Transverse colon (tissue), 3 donors: ENCODE results near the gene TSPAN5.

Experiments
- POLR2A ChIP-seq: fragments of 450-650 bp; IDR thresholded peaks from one replicate; pipeline ENCODE4 v1.6.1; 2016; ENCODE audit warnings: antibody characterized with exemption, mild to moderate bottlenecking, moderate library complexity
- TF ChIP-seq, protein P1 (sequence below), 5 experiments: fragments of 200-600 bp in 3 of 5; fragments of 450-650 bp in 2 of 5; sonication (generic) in 3 of 5; IDR thresholded peaks; 1 replicate in 2 of 5; 2 replicates in 3 of 5; pipeline ENCODE4 v1.5.1; 2016 to 2017; ENCODE audit warnings: antibody characterized with exemption in 5 of 5, inconsistent platforms in 3 of 5, mild to moderate bottlenecking in 2 of 5, moderate library complexity in 1 of 5

DNA sequence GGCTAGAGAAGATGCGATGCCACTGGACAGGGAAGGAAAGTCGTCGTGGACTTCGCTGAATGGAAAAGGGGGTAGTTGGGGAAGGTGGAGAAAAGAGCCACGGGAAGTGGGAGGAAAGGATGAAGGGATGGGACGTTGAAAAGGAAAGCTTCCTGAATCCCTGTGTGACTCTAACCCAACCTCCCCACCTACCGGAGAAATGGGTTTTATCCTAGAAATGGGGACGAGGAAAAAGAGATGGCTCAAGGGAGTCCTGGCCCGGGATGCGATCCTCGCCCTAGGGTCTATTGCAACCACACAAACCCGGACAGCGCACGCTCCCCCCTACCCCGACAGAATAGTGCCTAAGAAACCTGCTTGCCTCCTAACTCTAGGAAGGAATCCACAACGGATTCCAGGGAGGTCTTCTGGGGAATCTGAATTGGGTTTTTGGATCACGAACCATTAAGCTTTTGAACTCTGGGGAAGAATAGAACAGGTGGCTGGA, 738 bp upstream of the TSPAN5 start:
- TF ChIP-seq, protein P1, sequence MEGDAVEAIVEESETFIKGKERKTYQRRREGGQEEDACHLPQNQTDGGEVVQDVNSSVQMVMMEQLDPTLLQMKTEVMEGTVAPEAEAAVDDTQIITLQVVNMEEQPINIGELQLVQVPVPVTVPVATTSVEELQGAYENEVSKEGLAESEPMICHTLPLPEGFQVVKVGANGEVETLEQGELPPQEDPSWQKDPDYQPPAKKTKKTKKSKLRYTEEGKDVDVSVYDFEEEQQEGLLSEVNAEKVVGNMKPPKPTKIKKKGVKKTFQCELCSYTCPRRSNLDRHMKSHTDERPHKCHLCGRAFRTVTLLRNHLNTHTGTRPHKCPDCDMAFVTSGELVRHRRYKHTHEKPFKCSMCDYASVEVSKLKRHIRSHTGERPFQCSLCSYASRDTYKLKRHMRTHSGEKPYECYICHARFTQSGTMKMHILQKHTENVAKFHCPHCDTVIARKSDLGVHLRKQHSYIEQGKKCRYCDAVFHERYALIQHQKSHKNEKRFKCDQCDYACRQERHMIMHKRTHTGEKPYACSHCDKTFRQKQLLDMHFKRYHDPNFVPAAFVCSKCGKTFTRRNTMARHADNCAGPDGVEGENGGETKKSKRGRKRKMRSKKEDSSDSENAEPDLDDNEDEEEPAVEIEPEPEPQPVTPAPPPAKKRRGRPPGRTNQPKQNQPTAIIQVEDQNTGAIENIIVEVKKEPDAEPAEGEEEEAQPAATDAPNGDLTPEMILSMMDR (IDR thresholded peaks at IDR 0.05), result no peak
- TF ChIP-seq POLR2A, result no peak
